Naive thymus-derived CD4-positive, alpha-beta T cell (primary cell): ENCODE results near the gene TNIK. TPM values are rescaled to one million over a fixed set of nuclear protein-coding genes. Genes with fewer than 3 reads are reported as not detected.
A peak's percentile ranks its signal among the peaks of the same experiment; 100 is the strongest.

Source experiments
- ATAC-seq: fragments of 150-1000 bp; cut with Tn5 transposase; 2 replicates; pipeline ENCODE4 v1.10.0; 2021; ENCODE audit warnings: mild to moderate bottlenecking, moderate library complexity
- CTCF ChIA-PET: fragments of 350-600 bp; sonication (Branson Sonifier 250); formaldehyde crosslinking; loops from one replicate; lab custom pipeline; 2021; ENCODE audit warnings: antibody characterized with exemption; lab: Charles Lee
- POLR2A ChIA-PET: fragments of 350-600 bp; sonication (Branson Sonifier 250); formaldehyde crosslinking; loops from one replicate; lab custom pipeline; 2021; ENCODE audit warnings: antibody characterized with exemption, inconsistent platforms; lab: Charles Lee
- DNase-seq, 9 donors: peaks; one replicate each; pipeline versions ENCODE4 v3.0.0 to v3.0.0-alpha.2; 2020 to 2022; ENCODE audit warnings: mixed read lengths in 1 of 9
- H3K27ac ChIP-seq: one replicate; pipeline ENCODE4 v1.7.0; 2013; ENCODE audit warnings: mild to moderate bottlenecking, low read depth, low read length, moderate library complexity
- H3K27me3 ChIP-seq, 2 donors: one replicate each; pipeline ENCODE4 v1.7.0; 2013; ENCODE audit warnings: low read length in 2 of 2, mild to moderate bottlenecking in 2 of 2, moderate library complexity in 2 of 2; ENCODE audit not compliant: control insufficient read depth in 2 of 2, insufficient read depth in 2 of 2
- H3K36me3 ChIP-seq, 3 experiments: 1 replicate in 2 of 3; 2 replicates in 1 of 3; pipeline ENCODE4 v1.7.0; 2013; ENCODE audit warnings: low read length in 3 of 3, mild to moderate bottlenecking in 3 of 3, moderate library complexity in 1 of 3; ENCODE audit not compliant: insufficient read depth in 3 of 3, control insufficient read depth in 2 of 3
- H3K4me1 ChIP-seq, 2 donors: one replicate each; pipeline ENCODE4 v1.7.0; 2013; ENCODE audit warnings: low read length in 2 of 2, mild to moderate bottlenecking in 2 of 2, moderate library complexity in 1 of 2; ENCODE audit not compliant: control insufficient read depth in 2 of 2, insufficient read depth in 2 of 2
- H3K4me3 ChIP-seq: 2 replicates; pipeline ENCODE4 v1.7.0; 2013; ENCODE audit warnings: mild to moderate bottlenecking, low read length
- H3K9me3 ChIP-seq, 3 experiments: 1 replicate in 2 of 3; 2 replicates in 1 of 3; pipeline ENCODE4 v1.7.0; 2013; ENCODE audit warnings: low read length in 3 of 3; ENCODE audit not compliant: control insufficient read depth in 2 of 3
- H3K27ac Mint-ChIP-seq, 9 donors: one replicate each; pipeline ENCODE4 v1.8.0; 2020 to 2022; ENCODE audit warnings: mixed read lengths in 9 of 9, mild to moderate bottlenecking in 8 of 9, moderate library complexity in 5 of 9, inconsistent platforms in 2 of 9
- H3K27me3 Mint-ChIP-seq, 5 donors: one replicate each; pipeline ENCODE4 v1.8.0; 2021 to 2022; ENCODE audit warnings: mixed read lengths in 5 of 5, mild to moderate bottlenecking in 1 of 5
- H3K36me3 Mint-ChIP-seq, 5 donors: one replicate each; pipeline ENCODE4 v1.8.0; 2020 to 2022; ENCODE audit warnings: mixed read lengths in 5 of 5, mild to moderate bottlenecking in 3 of 5, inconsistent platforms in 1 of 5
- H3K4me1 Mint-ChIP-seq, 7 donors: one replicate each; pipeline ENCODE4 v1.8.0; 2020 to 2022; ENCODE audit warnings: mixed read lengths in 7 of 7, mild to moderate bottlenecking in 3 of 7, inconsistent platforms in 1 of 7
- H3K4me3 Mint-ChIP-seq, 10 donors: one replicate each; pipeline ENCODE4 v1.8.0; 2020 to 2022; ENCODE audit warnings: mild to moderate bottlenecking in 10 of 10, mixed read lengths in 10 of 10, moderate library complexity in 6 of 10, inconsistent platforms in 2 of 10
- H3K9me3 Mint-ChIP-seq, 11 donors: one replicate each; pipeline ENCODE4 v1.8.0; 2020 to 2022; ENCODE audit warnings: mixed read lengths in 11 of 11, mild to moderate bottlenecking in 4 of 11, inconsistent platforms in 1 of 11, moderate library complexity in 1 of 11
- intact Hi-C, 2 donors: fragments of 100-400 bp; cut with micrococcal nuclease; formaldehyde crosslinking; loops; one replicate each; pipeline ENCODE4 v1.15.1; 2023
- polyA plus RNA-seq, 2 donors: library from polyadenylated mRNA; unstranded; fragments of 300-500 nt; fragmentation: Illumina TruSeq; gene quantifications; one replicate each; pipeline ENCODE4 v1.2.3, GENCODE V29; 2021
- total RNA-seq, 6 experiments: library from RNA in 5 of 6; stranded (reverse) in 5 of 6; gene quantifications; 1 replicate in 5 of 6; 2 replicates in 1 of 6; pipeline ENCODE4 v1.2.3 and lab custom pipeline; 2021 to 2026

The TNIK gene
- total and polyA plus RNA-seq, 7 experiments from 2014 or later, result 20.2 to 74.9 (median 66.3) TPM

DNA sequence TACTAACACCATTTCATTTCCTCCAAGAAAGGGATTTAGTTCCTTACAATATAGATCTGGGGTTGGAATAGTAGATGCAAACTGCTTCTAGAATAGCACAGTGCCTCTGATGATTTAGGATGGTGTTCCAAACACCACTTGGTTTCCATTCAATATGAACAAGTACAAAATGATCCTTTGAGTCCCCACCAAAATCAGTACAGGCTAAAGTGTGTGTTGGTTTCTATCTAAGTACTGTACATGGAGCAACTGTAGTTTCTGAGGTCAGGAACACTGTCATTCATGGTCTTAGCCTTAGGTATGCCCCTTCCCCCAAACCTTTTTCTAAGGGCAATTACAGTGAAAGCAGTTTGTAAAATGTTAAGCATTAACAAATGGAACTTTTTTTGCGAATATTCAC lies 162.3 kb downstream of the TNIK start:
- no peaks in the 10 kb centered on the region for H3K27me3 ChIP-seq
- intact Hi-C loops, result loop anchor here in 1 of 2 donors (2.0 kb wide), 1 partner anchor 13 kb away; no protein-coding TSS in a partner anchor
- POLR2A ChIA-PET, result no interaction called here
- Mint-ChIP-seq H3K27me3 (no peaks in the 10 kb centered on the region), H3K4me3 (no peak overlapping the region), H3K9me3 (peaks cover 0 to 6% (median 0%) of the 10 kb centered on the region in 11 donors), H3K27ac (no peak overlapping the region), H3K36me3 (peaks cover 0 to 46% (median 20%) of the 10 kb centered on the region in 5 donors), H3K4me1 (peaks cover 36 to 90% (median 80%) of the 10 kb centered on the region in 7 donors)
- CTCF ChIA-PET, result no interaction called here
- peaks cover 5 to 24% of the 10 kb centered on the region in 2 donors for H3K4me1 ChIP-seq
- H3K9me3 ChIP-seq, result no peaks in the 10 kb centered on the region
- no peak overlapping the region for H3K27ac ChIP-seq
- ATAC-seq (no peak), DNase-seq (no peak)
- H3K36me3 ChIP-seq, result no peaks in the 10 kb centered on the region
- no peak overlapping the region for H3K4me3 ChIP-seq

DNA sequence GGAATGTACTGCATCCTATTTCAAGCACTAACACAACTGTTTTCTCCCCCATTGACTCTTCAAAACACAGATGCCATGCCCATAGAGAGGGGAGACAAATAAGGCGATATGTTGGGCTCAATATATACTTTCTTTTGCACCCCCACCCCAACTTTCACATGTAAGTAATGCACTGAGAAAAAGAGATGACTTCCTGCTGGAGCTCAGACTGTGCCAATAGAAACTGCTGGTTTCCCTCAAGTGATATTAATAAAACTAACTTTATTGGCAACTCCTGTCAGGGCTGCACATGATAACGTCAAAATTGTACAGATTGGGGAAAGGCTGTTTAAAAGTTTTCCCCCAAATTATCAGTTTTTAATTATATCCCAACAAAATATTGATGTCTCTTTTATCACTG lies 163.0 kb downstream of the TNIK start:
- H3K9me3 ChIP-seq, result no peaks in the 10 kb centered on the region
- H3K27ac ChIP-seq, result no peak overlapping the region
- no peaks in the 10 kb centered on the region for H3K36me3 ChIP-seq
- ATAC-seq (no peak), DNase-seq (no peak)
- Mint-ChIP-seq H3K27ac (no peak overlapping the region), H3K27me3 (no peaks in the 10 kb centered on the region), H3K4me1 (peaks cover 38 to 87% (median 80%) of the 10 kb centered on the region in 7 donors), H3K9me3 (peaks cover 0 to 6% (median 0%) of the 10 kb centered on the region in 11 donors), H3K36me3 (peaks cover 0 to 46% (median 22%) of the 10 kb centered on the region in 5 donors), H3K4me3 (no peak overlapping the region)
- CTCF ChIA-PET, result no interaction called here
- H3K4me3 ChIP-seq, result no peak overlapping the region
- intact Hi-C loops, result loop anchor here in 1 of 2 donors (2.0 kb wide), 1 partner anchor 14 kb away; no protein-coding TSS in a partner anchor
- H3K27me3 ChIP-seq, result no peaks in the 10 kb centered on the region
- H3K4me1 ChIP-seq, result peaks cover 6 to 25% of the 10 kb centered on the region in 2 donors
- POLR2A ChIA-PET, result interaction anchor here (1.1 kb wide), 1 partner anchor 27 kb away, joined by 5 read pairs; no protein-coding TSS in a partner anchor

GRCh38 chr3:171295484-171296373 lies 164.5 kb downstream of the TNIK start:
- no peak overlapping the region for H3K27ac ChIP-seq
- no peak for ATAC-seq
- POLR2A ChIA-PET, result no interaction called here

DNA sequence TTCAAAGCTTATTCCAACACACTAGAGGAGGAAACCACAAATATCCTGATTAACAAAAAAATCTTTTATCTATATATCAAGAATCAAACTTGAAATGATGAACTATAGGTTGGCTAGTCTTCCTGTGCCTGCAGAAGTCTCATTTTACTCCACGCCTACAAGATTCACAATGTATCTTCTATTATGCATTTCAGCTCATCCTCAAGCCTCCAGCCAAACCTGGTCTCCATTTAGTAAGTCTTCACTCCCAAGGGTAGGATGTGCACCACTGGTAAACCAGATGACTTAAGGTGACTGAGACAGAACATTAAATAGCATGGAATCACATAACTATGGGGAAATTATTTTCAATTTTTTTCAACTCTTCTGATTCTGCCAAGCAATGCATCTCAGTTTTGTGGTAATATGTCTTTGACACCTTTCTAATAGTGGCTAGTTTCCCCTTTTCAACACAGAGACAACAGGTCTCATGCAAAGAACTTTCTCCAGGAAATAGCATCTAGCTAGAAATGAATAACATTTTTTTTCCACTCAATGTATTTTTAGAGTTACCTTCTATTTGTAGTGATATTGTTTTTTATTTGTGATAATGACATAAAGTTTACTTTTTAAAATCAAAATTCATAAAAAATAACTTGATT lies 166.9 kb downstream of the TNIK start:
- no peak overlapping the region for H3K4me3 ChIP-seq

More at GRCh38 chr3:171295484-171296373, 164.5 kb downstream of the TNIK start:
- H3K27me3 Mint-ChIP-seq, result no peaks in the 10 kb centered on the region
- H3K9me3 Mint-ChIP-seq, result peaks cover 0 to 3% (median 0%) of the 10 kb centered on the region in 11 donors
- H3K27me3 ChIP-seq, result no peaks in the 10 kb centered on the region
- intact Hi-C loops, result loop anchor here in 1 of 2 donors (2.0 kb wide), 1 partner anchor 15 kb away; no protein-coding TSS in a partner anchor
- H3K4me3 Mint-ChIP-seq, result peak overlapping the region in 2 of 10 donors; percentile 7 to 48
- no peak for DNase-seq
- H3K27ac Mint-ChIP-seq, result peak overlapping the region in 8 of 9 donors; percentile 12 to 72 (median 41)
- H3K4me1 Mint-ChIP-seq, result peaks cover 36 to 87% (median 77%) of the 10 kb centered on the region in 7 donors
- H3K4me3 ChIP-seq, result no peak overlapping the region
- CTCF ChIA-PET, result no interaction called here
- H3K36me3 Mint-ChIP-seq, result peaks cover 0 to 41% (median 21%) of the 10 kb centered on the region in 5 donors
- peaks cover 6 to 19% of the 10 kb centered on the region in 2 donors for H3K4me1 ChIP-seq
- H3K9me3 ChIP-seq, result no peaks in the 10 kb centered on the region
- no peaks in the 10 kb centered on the region for H3K36me3 ChIP-seq

GRCh38 chr3:171290680-171291079 lies 169.5 kb downstream of the TNIK start:
- peaks cover 19 to 22% of the 10 kb centered on the region in 2 donors for H3K4me1 ChIP-seq
- Mint-ChIP-seq H3K9me3 (no peaks in the 10 kb centered on the region), H3K4me1 (peaks cover 32 to 76% (median 61%) of the 10 kb centered on the region in 7 donors), H3K27me3 (no peaks in the 10 kb centered on the region), H3K36me3 (peaks cover 0 to 32% (median 10%) of the 10 kb centered on the region in 5 donors), H3K27ac (peak overlapping the region in 4 of 9 donors; percentile 19 to 81 (median 22)), H3K4me3 (no peak overlapping the region)
- POLR2A ChIA-PET, result interaction anchor here (0.8 kb wide), 1 partner anchor 14 kb away, joined by 3 read pairs; no protein-coding TSS in a partner anchor
- H3K27me3 ChIP-seq, result no peaks in the 10 kb centered on the region
- H3K27ac ChIP-seq, result no peak overlapping the region
- no peak overlapping the region for H3K4me3 ChIP-seq
- H3K36me3 ChIP-seq, result no peaks in the 10 kb centered on the region
- ATAC-seq (no peak), DNase-seq (no peak)
- intact Hi-C loops, result no loop called here
- no peaks in the 10 kb centered on the region for H3K9me3 ChIP-seq
- CTCF ChIA-PET, result interaction anchor here (0.6 to 1.1 kb wide), 2 partner anchors 12 to 32 kb away, joined by 3 read pairs; no protein-coding TSS in a partner anchor

More for the DNA sequence above, 166.9 kb downstream of the TNIK start:
- Mint-ChIP-seq H3K4me1 (peaks cover 28 to 76% (median 62%) of the 10 kb centered on the region in 7 donors), H3K27me3 (no peaks in the 10 kb centered on the region), H3K27ac (peak overlapping the region in 4 of 9 donors; percentile 8 to 81 (median 39)), H3K9me3 (no peaks in the 10 kb centered on the region), H3K36me3 (peaks cover 0 to 35% (median 11%) of the 10 kb centered on the region in 5 donors), H3K4me3 (peak overlapping the region in 4 of 10 donors; percentile 13 to 43 (median 17))
- intact Hi-C loops, result no loop called here
- CTCF ChIA-PET, result interaction anchor here (1.0 kb wide), 1 partner anchor 12 kb away, joined by 4 read pairs; no protein-coding TSS in a partner anchor
- Histone ChIP-seq H3K9me3 (no peaks in the 10 kb centered on the region), H3K36me3 (no peaks in the 10 kb centered on the region), H3K4me1 (peaks cover 6 to 15% of the 10 kb centered on the region in 2 donors), H3K27ac (no peak overlapping the region), H3K27me3 (no peaks in the 10 kb centered on the region)
- no peak for DNase-seq
- POLR2A ChIA-PET, result interaction anchor here (0.5 kb wide), 1 partner anchor 811 kb away, joined by 6 read pairs; no protein-coding TSS in a partner anchor
- no peak for ATAC-seq

DNA sequence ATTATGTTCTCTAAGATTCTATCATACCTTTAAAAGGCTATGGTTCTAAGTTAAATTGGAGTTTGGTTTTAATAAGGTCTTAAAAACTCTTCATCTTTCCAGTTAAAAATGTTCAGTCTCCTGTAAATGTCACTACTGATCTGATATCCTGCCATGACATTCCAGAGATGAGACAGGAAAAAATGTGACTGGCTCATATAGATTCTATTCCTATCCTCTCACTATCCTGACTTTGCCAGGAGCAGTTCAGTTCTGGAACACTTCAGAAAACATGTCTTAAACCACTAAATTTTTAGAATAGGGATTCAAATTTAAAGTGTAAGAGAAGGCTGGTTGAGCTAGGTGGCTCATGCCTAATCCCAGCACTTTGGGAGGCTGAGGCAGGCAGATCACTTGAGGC lies 170.9 kb downstream of the TNIK start:
- CTCF ChIA-PET, result no interaction called here
- peak overlapping the region in 3 of 9 donors; percentile 9 to 22 (median 21) for H3K27ac Mint-ChIP-seq

More for the DNA sequence above, 170.9 kb downstream of the TNIK start:
- no peaks in the 10 kb centered on the region for H3K27me3 Mint-ChIP-seq
- intact Hi-C loops, result loop anchor here (5.0 kb wide), 3 partner anchors 73 to 273 kb away; no protein-coding TSS in a partner anchor
- ATAC-seq (no peak), DNase-seq (no peak)
- POLR2A ChIA-PET, result interaction anchor here (0.7 kb wide), 1 partner anchor 46 kb away, joined by 3 read pairs; no protein-coding TSS in a partner anchor
- H3K36me3 Mint-ChIP-seq, result peaks cover 0 to 34% (median 10%) of the 10 kb centered on the region in 5 donors
- Histone ChIP-seq H3K4me3 (no peak overlapping the region), H3K36me3 (no peaks in the 10 kb centered on the region), H3K27ac (no peak overlapping the region), H3K27me3 (no peaks in the 10 kb centered on the region), H3K9me3 (no peaks in the 10 kb centered on the region), H3K4me1 (peaks cover 19 to 34% of the 10 kb centered on the region in 2 donors)
- H3K9me3 Mint-ChIP-seq, result no peaks in the 10 kb centered on the region
- no peak overlapping the region for H3K4me3 Mint-ChIP-seq
- H3K4me1 Mint-ChIP-seq, result peaks cover 32 to 76% (median 64%) of the 10 kb centered on the region in 7 donors
